ENCODE results near the gene TBX19. TPM values are rescaled to one million over a fixed set of nuclear protein-coding genes. Genes with fewer than 3 reads are reported as not detected.

Gene TBX19
- total RNA-seq, 1 experiment from 2014 or later, result 2.0 TPM

DNA sequence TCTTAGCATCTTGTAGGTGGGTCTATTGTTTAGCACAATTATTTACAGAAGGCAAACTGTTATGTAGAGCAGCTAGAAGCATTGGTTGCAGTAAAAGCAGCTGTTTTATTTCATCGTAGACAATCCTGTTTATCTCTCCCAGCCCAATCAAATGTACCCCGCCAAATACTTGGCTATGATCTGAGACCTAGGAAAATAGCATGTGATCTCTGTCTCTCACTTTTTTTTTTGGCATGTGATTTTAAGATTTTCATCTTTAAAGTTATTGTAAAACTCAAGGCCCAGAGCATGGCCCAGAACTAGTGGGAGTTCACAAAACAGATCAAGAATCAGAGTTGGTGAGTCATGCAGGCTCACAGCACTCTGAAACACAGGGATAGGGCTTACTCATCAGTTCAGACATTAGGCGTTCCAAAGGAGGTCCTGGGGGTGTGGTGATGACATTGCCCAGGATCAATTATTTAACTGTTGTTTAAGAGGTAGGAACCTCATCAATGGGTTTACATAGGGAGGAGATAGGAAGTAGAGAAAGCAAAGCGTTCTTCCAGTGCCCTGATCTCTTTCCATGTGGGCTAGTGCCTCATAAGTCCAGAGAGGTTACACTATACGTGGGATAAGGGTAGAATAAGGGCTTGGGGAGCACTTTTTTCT is 40.2 kb downstream of the TBX19 start:
- Histone ChIP-seq H3K27me3 (ENCODE audit: insufficient read depth, low read depth) (no peaks in the 10 kb centered on the region), H3K36me3 (ENCODE audit: low read depth) (no peaks in the 10 kb centered on the region), H3K9me3 (ENCODE audit: insufficient read depth, low read depth) (0 out of 2 replicates have a peak, but pooled peaks cover 5% of the 10 kb centered on the region), H3F3A (ENCODE audit: insufficient read depth, low read depth) (peaks cover 17% of the 10 kb centered on the region; the same call in 1 of the 2 replicates), H4K20me1 (ENCODE audit: insufficient read depth) (no peaks in the 10 kb centered on the region), H3K4me3 (no peak overlapping the region), H3K9me2 (ENCODE audit: insufficient read depth) (no peaks in the 10 kb centered on the region; the same call in 1 of the 2 replicates), H3K4me1 (replicated peaks; ENCODE audit: insufficient read depth) (peaks cover 13% of the 10 kb centered on the region), H3K4me2 (peak overlapping the region; percentile 23; the same call in 1 of the 2 replicates), H2AFZ (no peak overlapping the region), H3K27ac (no peak overlapping the region), H3K79me2 (ENCODE audit: low read depth) (no peaks in the 10 kb centered on the region)
- ChIA-PET POLR2A (ENCODE audit: unreplicated experiment) (no interaction called here), CTCF (interaction anchor here (0.7 to 1.7 kb wide), 3 partner anchors 22 to 86 kb away, joined by 3 to 30 read pairs (median 3); no protein-coding TSS in a partner anchor)
- peak; percentile 8 to 51 for DNase-seq
- no TSS peak for BruUV-seq (replicated peaks)
- TF ChIP-seq EZH2 (IDR thresholded peaks at IDR 0.05; ENCODE audit: low read depth), result no peak
- TF ChIP-seq, protein P1, sequence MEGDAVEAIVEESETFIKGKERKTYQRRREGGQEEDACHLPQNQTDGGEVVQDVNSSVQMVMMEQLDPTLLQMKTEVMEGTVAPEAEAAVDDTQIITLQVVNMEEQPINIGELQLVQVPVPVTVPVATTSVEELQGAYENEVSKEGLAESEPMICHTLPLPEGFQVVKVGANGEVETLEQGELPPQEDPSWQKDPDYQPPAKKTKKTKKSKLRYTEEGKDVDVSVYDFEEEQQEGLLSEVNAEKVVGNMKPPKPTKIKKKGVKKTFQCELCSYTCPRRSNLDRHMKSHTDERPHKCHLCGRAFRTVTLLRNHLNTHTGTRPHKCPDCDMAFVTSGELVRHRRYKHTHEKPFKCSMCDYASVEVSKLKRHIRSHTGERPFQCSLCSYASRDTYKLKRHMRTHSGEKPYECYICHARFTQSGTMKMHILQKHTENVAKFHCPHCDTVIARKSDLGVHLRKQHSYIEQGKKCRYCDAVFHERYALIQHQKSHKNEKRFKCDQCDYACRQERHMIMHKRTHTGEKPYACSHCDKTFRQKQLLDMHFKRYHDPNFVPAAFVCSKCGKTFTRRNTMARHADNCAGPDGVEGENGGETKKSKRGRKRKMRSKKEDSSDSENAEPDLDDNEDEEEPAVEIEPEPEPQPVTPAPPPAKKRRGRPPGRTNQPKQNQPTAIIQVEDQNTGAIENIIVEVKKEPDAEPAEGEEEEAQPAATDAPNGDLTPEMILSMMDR (conservative IDR thresholded peaks at IDR 0.05), result no peak
- intact Hi-C loops (cut with micrococcal nuclease; ENCODE audit: unreplicated experiment), result loop anchor here (5.0 kb wide), 2 partner anchors 184 to 239 kb away; partner anchors contain the start of gene GPR161

DNA sequence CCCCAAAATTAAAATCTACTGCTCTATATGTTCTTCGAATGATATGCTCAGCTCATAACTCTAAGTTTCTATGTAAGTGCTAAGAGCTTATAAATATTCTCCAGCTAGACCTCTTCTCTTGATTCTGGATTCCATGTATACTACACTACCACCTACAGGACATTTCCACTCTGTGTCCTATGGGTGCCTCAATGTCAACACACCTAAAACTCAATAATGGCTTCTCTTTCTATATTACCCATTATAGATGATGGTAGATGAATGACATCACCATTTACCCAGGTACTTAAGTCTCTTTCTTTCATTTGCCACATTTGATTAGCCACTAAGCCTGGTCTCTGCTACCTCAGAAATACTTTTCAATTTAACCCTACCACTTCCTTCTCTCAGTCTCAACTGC is 41.3 kb downstream of the TBX19 start:
- Histone ChIP-seq H3K9me2 (ENCODE audit: insufficient read depth) (no peaks in the 10 kb centered on the region; the same call in 1 of the 2 replicates), H3K4me3 (no peak overlapping the region), H3K27ac (no peak overlapping the region), H3K4me1 (replicated peaks; ENCODE audit: insufficient read depth) (peaks cover 13% of the 10 kb centered on the region), H3K36me3 (ENCODE audit: low read depth) (no peaks in the 10 kb centered on the region), H2AFZ (no peak overlapping the region), H3F3A (ENCODE audit: insufficient read depth, low read depth) (peaks cover 17% of the 10 kb centered on the region; the same call in 1 of the 2 replicates), H4K20me1 (ENCODE audit: insufficient read depth) (no peaks in the 10 kb centered on the region), H3K79me2 (ENCODE audit: low read depth) (no peaks in the 10 kb centered on the region), H3K27me3 (ENCODE audit: insufficient read depth, low read depth) (no peaks in the 10 kb centered on the region), H3K9me3 (ENCODE audit: insufficient read depth, low read depth) (0 out of 2 replicates have a peak, but pooled peaks cover 5% of the 10 kb centered on the region), H3K4me2 (no peak overlapping the region)
- POLR2A ChIA-PET (ENCODE audit: unreplicated experiment), result interaction anchor here (0.7 kb wide), 1 partner anchor 879 kb away, joined by 4 read pairs; no protein-coding TSS in a partner anchor
- TF ChIP-seq, protein P1 (conservative IDR thresholded peaks at IDR 0.05), result peak; percentile 60
- TF ChIP-seq EZH2 (IDR thresholded peaks at IDR 0.05; ENCODE audit: low read depth), result no peak
- CTCF ChIA-PET, result interaction anchor here (0.5 to 1.7 kb wide), 5 partner anchors 20 to 158 kb away, joined by 3 to 30 read pairs (median 3); no protein-coding TSS in a partner anchor
- intact Hi-C loops (cut with micrococcal nuclease; ENCODE audit: unreplicated experiment), result loop anchor here (1.0 to 5.0 kb wide), 3 partner anchors 87 to 240 kb away; partner anchors contain the start of gene GPR161
- no TSS peak for BruUV-seq (replicated peaks)
- DNase-seq, result peak in 1 of 2 experiments; percentile 58

DNA sequence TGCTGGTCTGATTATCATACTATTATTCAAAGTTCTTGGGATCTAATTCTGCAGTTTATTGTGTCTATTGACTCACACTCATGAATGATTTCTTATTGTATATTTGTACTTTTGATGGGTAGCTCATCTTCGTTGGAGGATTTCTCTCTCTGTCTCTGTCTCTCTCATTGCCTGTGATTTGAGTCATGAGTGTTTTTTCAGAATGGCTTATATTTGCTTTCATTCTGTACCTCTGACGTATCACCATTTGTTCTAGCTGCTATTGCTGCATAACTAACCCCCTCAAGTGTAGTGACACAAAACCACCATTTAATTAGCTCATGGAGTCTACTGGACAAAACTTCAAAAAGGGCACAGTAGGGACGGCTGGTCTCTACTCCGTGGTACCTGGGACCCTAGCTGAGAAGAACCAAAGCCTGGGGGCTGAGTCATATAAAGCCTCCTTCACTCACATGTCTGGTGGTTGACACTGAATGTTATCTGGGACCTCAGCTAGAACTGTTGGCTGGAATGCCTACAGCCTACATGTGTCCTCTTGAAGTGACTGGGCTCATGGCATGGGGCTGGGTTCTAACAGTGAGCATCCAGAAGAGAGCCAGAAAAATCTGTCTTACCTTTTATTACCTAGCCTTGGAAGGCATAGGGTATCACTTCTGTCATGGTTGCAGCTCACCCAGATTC is 44.2 kb downstream of the TBX19 start:
- DNase-seq, result no peak
- Histone ChIP-seq H2AFZ (no peak overlapping the region), H3K36me3 (ENCODE audit: low read depth) (no peaks in the 10 kb centered on the region), H3K4me1 (replicated peaks; ENCODE audit: insufficient read depth) (peaks cover 13% of the 10 kb centered on the region), H3K9me2 (ENCODE audit: insufficient read depth) (no peaks in the 10 kb centered on the region), H3F3A (ENCODE audit: insufficient read depth, low read depth) (peaks cover 17% of the 10 kb centered on the region; the same call in 1 of the 2 replicates), H3K27me3 (ENCODE audit: insufficient read depth, low read depth) (no peaks in the 10 kb centered on the region), H3K27ac (no peak overlapping the region), H3K4me3 (no peak overlapping the region), H4K20me1 (ENCODE audit: insufficient read depth) (no peaks in the 10 kb centered on the region), H3K79me2 (ENCODE audit: low read depth) (no peaks in the 10 kb centered on the region), H3K4me2 (no peak overlapping the region), H3K9me3 (ENCODE audit: insufficient read depth, low read depth) (no peaks in the 10 kb centered on the region)
- CTCF ChIA-PET, result no interaction called here
- POLR2A ChIA-PET (ENCODE audit: unreplicated experiment), result no interaction called here
- intact Hi-C loops (cut with micrococcal nuclease; ENCODE audit: unreplicated experiment), result loop anchor here (5.0 kb wide), 2 partner anchors 188 to 243 kb away; partner anchors contain the start of gene GPR161
- TF ChIP-seq, protein P1 (conservative IDR thresholded peaks at IDR 0.05), result no peak
- no peak for TF ChIP-seq EZH2 (IDR thresholded peaks at IDR 0.05; ENCODE audit: low read depth)
- BruUV-seq (replicated peaks), result no TSS peak
